WTC11 (cell line): ENCODE results near the gene CHRM1. TPM values are rescaled to one million over a fixed set of nuclear protein-coding genes. Genes with fewer than 3 reads are reported as not detected.

ENCODE experiments used
- ATAC-seq: fragments of 200-7000 bp; cut with Tn5 transposase; 2 replicates; pipeline ENCODE4 v1.10.0; 2021; ENCODE audit warnings: mild to moderate bottlenecking, moderate library complexity
- CTCF ChIA-PET: fragments of 300-600 bp; sonication (Branson Sonifier 250); formaldehyde crosslinking; loops from one replicate; lab custom pipeline; 2021; ENCODE audit warnings: antibody characterized with exemption; lab: Charles Lee
- POLR2A ChIA-PET: fragments of 350-600 bp; sonication (Branson Sonifier 250); formaldehyde crosslinking; loops from one replicate; lab custom pipeline; 2021; ENCODE audit warnings: antibody characterized with exemption; lab: Charles Lee
- DNase-seq: peaks from one replicate; pipeline ENCODE4 v3.0.0; 2021; ENCODE audit warnings: low spot score
- H3K27ac Mint-ChIP-seq: 2 replicates; pipeline ENCODE4 v1.8.0; 2021; ENCODE audit warnings: mixed read lengths
- H3K27me3 Mint-ChIP-seq: 2 replicates; pipeline ENCODE4 v1.8.0; 2021; ENCODE audit warnings: low read depth, mild to moderate bottlenecking, moderate library complexity, mixed read lengths
- H3K36me3 Mint-ChIP-seq: 2 replicates; pipeline ENCODE4 v1.8.0; 2021; ENCODE audit warnings: mixed read lengths
- H3K4me1 Mint-ChIP-seq: 2 replicates; pipeline ENCODE4 v1.8.0; 2022; ENCODE audit warnings: mixed read lengths
- H3K4me3 Mint-ChIP-seq: 2 replicates; pipeline ENCODE4 v1.8.0; 2021; ENCODE audit warnings: mild to moderate bottlenecking, moderate library complexity, mixed read lengths
- H3K9me3 Mint-ChIP-seq: 2 replicates; pipeline ENCODE4 v1.8.0; 2021; ENCODE audit warnings: mixed read lengths
- FOXK1 ChIP-seq: sonication (generic); formaldehyde crosslinking; IDR thresholded peaks from 2 replicates; pipeline ENCODE4 v1.8.0; 2022; ENCODE audit warnings: mild to moderate bottlenecking, moderate library complexity, missing genetic modification reagents
- GABPB1 ChIP-seq: sonication (generic); formaldehyde crosslinking; IDR thresholded peaks from 2 replicates; pipeline ENCODE4 v1.8.1; 2023; ENCODE audit warnings: mild to moderate bottlenecking, missing genetic modification reagents
- HMGA2 ChIP-seq: fragments of 250-450 bp; sonication (Bioruptor Pico); IDR thresholded peaks from 2 replicates; pipeline ENCODE4 v1.4.0; 2021; ENCODE audit warnings: mild to moderate bottlenecking, moderate library complexity
- NFYB ChIP-seq: sonication (generic); formaldehyde crosslinking; conservative IDR thresholded peaks from 2 replicates; pipeline ENCODE4 v1.8.0; 2022; ENCODE audit warnings: low read depth, missing genetic modification reagents
- NR1H2 ChIP-seq: sonication (generic); formaldehyde crosslinking; IDR thresholded peaks from 2 replicates; pipeline ENCODE4 v1.9.0; 2021; ENCODE audit warnings: mild to moderate bottlenecking, moderate library complexity, missing genetic modification reagents
- RORB ChIP-seq: fragments of 250-450 bp; sonication (Bioruptor Pico); IDR thresholded peaks from 2 replicates; pipeline ENCODE4 v1.9.0; 2021; ENCODE audit warnings: mild to moderate bottlenecking
- ZNF219 ChIP-seq: sonication (generic); formaldehyde crosslinking; IDR thresholded peaks from 2 replicates; pipeline ENCODE4 v1.8.0; 2023; ENCODE audit warnings: missing genetic modification reagents, mild to moderate bottlenecking, borderline replicate concordance
- ZNF416 ChIP-seq: fragments of 250-450 bp; sonication (Bioruptor Pico); IDR thresholded peaks from 2 replicates; pipeline ENCODE4 v1.9.0; 2021; ENCODE audit warnings: mild to moderate bottlenecking, inconsistent platforms
- total RNA-seq: library from RNA; stranded (reverse); gene quantifications from 3 replicates; pipeline ENCODE4 v1.2.3, GENCODE V29; 2021
- TF ChIP-seq, protein P1 (sequence below): sonication (generic); formaldehyde crosslinking; IDR thresholded peaks from 2 replicates; pipeline ENCODE4 v1.8.0; 2022; ENCODE audit warnings: mild to moderate bottlenecking, missing genetic modification reagents
- TF ChIP-seq, protein P2 (sequence below): sonication (generic); formaldehyde crosslinking; IDR thresholded peaks from 2 replicates; pipeline ENCODE4 v1.8.0; 2022; ENCODE audit warnings: mild to moderate bottlenecking, missing genetic modification reagents
- TF ChIP-seq, protein P3 (sequence below): sonication (generic); formaldehyde crosslinking; IDR thresholded peaks from 2 replicates; pipeline ENCODE4 v1.8.1; 2023; ENCODE audit warnings: mild to moderate bottlenecking, missing genetic modification reagents, moderate library complexity
- TF ChIP-seq, protein P4 (sequence below): sonication (generic); formaldehyde crosslinking; IDR thresholded peaks from 2 replicates; pipeline ENCODE4 v1.8.0; 2023; ENCODE audit warnings: mild to moderate bottlenecking, missing genetic modification reagents
- TF ChIP-seq, protein P5 (sequence below): sonication (generic); formaldehyde crosslinking; IDR thresholded peaks from 2 replicates; pipeline ENCODE4 v1.8.1; 2023; ENCODE audit warnings: mild to moderate bottlenecking, missing genetic modification reagents, moderate library complexity
- TF ChIP-seq, protein P6 (sequence below): sonication (generic); formaldehyde crosslinking; IDR thresholded peaks from 2 replicates; pipeline ENCODE4 v1.8.1; 2023; ENCODE audit warnings: mild to moderate bottlenecking, missing genetic modification reagents, borderline replicate concordance

CHRM1 gene
- total RNA-seq, 1 experiment from 2014 or later, result not detected

DNA sequence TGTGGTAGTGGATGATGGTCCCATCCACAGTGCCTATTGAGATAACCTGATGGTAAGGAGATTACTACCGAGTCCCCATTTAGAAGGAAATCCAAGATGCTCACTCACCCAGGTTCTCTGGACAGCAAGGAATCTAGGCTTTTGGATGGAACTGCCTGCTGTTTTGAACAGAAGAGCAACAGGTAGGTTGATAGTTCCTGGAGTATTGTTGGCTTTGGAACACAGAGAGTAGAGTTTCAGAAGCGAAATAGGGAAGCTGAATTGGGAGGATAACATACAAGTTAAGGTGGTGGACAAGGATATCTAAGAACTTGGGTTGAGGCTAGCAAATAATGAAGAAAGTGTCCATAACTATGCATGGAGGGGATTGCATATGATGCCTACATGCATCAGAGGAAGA is 36.0 kb upstream of the CHRM1 start:
- Mint-ChIP-seq H3K27me3 (no peaks in the 10 kb centered on the region; the same call in 1 of the 2 replicates), H3K9me3 (no peaks in the 10 kb centered on the region), H3K36me3 (no peaks in the 10 kb centered on the region), H3K27ac (no peak overlapping the region), H3K4me3 (no peak overlapping the region), H3K4me1 (peaks cover 8% of the 10 kb centered on the region)
- ATAC-seq (no peak), DNase-seq (no peak)
- POLR2A ChIA-PET, result no interaction called here
- CTCF ChIA-PET, result interaction anchor here (2.5 to 3.7 kb wide), 2 partner anchors 18 to 51 kb away, joined by 6 to 13 read pairs; no protein-coding TSS in a partner anchor
- TF ChIP-seq FOXK1 (CRISPR knock-in tag), result no peak
- TF ChIP-seq, protein P1, sequence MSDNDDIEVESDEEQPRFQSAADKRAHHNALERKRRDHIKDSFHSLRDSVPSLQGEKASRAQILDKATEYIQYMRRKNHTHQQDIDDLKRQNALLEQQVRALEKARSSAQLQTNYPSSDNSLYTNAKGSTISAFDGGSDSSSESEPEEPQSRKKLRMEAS (CRISPR knock-in tag), result no peak

DNA sequence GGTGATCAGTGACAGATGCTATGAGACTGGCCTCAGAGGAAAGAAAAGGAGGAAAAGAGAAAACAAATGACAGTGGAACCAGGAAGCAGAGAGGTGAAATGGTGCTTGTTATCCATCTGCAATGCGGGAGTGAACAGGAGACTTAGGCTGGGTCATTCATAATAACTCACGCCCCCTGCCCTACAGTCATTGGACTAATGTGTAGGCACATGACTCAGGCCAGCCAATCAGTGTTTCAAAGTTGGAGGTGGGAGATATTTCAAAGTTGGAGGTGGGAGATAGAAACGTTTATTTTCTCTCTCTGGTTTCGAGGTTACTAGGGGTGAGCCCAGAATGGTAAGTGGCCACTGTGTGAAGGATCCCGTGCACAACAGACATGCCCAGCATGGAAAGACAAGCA is 33.3 kb upstream of the CHRM1 start:
- DNase-seq (no peak), ATAC-seq (peak; percentile 47)
- no peaks in the 10 kb centered on the region for H3K36me3 Mint-ChIP-seq
- H3K27me3 Mint-ChIP-seq, result no peaks in the 10 kb centered on the region; the same call in 1 of the 2 replicates
- H3K9me3 Mint-ChIP-seq, result no peaks in the 10 kb centered on the region
- CTCF ChIA-PET, result no interaction called here
- TF ChIP-seq, protein P2, sequence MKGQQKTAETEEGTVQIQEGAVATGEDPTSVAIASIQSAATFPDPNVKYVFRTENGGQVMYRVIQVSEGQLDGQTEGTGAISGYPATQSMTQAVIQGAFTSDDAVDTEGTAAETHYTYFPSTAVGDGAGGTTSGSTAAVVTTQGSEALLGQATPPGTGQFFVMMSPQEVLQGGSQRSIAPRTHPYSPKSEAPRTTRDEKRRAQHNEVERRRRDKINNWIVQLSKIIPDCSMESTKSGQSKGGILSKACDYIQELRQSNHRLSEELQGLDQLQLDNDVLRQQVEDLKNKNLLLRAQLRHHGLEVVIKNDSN (CRISPR knock-in tag), result 0 out of 2 replicates have a peak, but pooled peaks have one; percentile 42
- 0 out of 2 replicates have a peak, but pooled peaks have one; percentile 12 for TF ChIP-seq NFYB
- TF ChIP-seq, protein P3, sequence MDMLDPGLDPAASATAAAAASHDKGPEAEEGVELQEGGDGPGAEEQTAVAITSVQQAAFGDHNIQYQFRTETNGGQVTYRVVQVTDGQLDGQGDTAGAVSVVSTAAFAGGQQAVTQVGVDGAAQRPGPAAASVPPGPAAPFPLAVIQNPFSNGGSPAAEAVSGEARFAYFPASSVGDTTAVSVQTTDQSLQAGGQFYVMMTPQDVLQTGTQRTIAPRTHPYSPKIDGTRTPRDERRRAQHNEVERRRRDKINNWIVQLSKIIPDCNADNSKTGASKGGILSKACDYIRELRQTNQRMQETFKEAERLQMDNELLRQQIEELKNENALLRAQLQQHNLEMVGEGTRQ (CRISPR knock-in tag), result peak; percentile 75
- no peak for TF ChIP-seq GABPB1 (CRISPR knock-in tag)
- TF ChIP-seq, protein P4, sequence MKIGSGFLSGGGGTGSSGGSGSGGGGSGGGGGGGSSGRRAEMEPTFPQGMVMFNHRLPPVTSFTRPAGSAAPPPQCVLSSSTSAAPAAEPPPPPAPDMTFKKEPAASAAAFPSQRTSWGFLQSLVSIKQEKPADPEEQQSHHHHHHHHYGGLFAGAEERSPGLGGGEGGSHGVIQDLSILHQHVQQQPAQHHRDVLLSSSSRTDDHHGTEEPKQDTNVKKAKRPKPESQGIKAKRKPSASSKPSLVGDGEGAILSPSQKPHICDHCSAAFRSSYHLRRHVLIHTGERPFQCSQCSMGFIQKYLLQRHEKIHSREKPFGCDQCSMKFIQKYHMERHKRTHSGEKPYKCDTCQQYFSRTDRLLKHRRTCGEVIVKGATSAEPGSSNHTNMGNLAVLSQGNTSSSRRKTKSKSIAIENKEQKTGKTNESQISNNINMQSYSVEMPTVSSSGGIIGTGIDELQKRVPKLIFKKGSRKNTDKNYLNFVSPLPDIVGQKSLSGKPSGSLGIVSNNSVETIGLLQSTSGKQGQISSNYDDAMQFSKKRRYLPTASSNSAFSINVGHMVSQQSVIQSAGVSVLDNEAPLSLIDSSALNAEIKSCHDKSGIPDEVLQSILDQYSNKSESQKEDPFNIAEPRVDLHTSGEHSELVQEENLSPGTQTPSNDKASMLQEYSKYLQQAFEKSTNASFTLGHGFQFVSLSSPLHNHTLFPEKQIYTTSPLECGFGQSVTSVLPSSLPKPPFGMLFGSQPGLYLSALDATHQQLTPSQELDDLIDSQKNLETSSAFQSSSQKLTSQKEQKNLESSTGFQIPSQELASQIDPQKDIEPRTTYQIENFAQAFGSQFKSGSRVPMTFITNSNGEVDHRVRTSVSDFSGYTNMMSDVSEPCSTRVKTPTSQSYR (CRISPR knock-in tag), result no peak
- TF ChIP-seq RORB (CRISPR knock-in tag), result no peak
- TF ChIP-seq, all 79 proteins: peak for 3
- Mint-ChIP-seq H3K4me1 (peaks cover 8% of the 10 kb centered on the region), H3K27ac (no peak overlapping the region), H3K4me3 (no peak overlapping the region)
- POLR2A ChIA-PET, result no interaction called here

DNA sequence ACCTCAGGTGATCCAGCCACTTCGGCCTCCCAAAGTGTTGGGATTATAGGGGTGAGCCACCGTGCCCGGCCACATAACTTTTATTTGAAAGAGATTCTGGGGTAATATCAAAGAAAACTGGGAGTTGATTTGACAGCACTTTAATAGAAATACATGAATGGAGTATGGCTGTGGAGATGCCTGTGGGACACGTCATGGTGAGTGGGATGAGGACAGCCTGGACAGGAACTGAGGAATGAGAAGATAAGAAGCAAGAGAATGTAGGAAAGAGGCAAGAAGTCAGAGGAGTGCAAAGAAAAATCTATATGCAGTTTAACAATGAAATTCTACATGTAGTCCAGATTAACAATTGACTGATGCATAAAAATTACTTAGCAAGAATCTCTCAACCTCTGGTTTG is 32.6 kb upstream of the CHRM1 start:
- no peak for ATAC-seq

More for the DNA sequence above, 32.6 kb upstream of the CHRM1 start:
- TF ChIP-seq, protein P5, sequence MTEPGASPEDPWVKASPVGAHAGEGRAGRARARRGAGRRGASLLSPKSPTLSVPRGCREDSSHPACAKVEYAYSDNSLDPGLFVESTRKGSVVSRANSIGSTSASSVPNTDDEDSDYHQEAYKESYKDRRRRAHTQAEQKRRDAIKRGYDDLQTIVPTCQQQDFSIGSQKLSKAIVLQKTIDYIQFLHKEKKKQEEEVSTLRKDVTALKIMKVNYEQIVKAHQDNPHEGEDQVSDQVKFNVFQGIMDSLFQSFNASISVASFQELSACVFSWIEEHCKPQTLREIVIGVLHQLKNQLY (CRISPR knock-in tag), result no peak
- no peak for TF ChIP-seq ZNF416 (CRISPR knock-in tag)
- TF ChIP-seq, protein P6, sequence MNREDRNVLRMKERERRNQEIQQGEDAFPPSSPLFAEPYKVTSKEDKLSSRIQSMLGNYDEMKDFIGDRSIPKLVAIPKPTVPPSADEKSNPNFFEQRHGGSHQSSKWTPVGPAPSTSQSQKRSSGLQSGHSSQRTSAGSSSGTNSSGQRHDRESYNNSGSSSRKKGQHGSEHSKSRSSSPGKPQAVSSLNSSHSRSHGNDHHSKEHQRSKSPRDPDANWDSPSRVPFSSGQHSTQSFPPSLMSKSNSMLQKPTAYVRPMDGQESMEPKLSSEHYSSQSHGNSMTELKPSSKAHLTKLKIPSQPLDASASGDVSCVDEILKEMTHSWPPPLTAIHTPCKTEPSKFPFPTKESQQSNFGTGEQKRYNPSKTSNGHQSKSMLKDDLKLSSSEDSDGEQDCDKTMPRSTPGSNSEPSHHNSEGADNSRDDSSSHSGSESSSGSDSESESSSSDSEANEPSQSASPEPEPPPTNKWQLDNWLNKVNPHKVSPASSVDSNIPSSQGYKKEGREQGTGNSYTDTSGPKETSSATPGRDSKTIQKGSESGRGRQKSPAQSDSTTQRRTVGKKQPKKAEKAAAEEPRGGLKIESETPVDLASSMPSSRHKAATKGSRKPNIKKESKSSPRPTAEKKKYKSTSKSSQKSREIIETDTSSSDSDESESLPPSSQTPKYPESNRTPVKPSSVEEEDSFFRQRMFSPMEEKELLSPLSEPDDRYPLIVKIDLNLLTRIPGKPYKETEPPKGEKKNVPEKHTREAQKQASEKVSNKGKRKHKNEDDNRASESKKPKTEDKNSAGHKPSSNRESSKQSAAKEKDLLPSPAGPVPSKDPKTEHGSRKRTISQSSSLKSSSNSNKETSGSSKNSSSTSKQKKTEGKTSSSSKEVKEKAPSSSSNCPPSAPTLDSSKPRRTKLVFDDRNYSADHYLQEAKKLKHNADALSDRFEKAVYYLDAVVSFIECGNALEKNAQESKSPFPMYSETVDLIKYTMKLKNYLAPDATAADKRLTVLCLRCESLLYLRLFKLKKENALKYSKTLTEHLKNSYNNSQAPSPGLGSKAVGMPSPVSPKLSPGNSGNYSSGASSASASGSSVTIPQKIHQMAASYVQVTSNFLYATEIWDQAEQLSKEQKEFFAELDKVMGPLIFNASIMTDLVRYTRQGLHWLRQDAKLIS (CRISPR knock-in tag), result no peak
- no peak for TF ChIP-seq ZNF219
- TF ChIP-seq NR1H2 (CRISPR knock-in tag), result no peak
- TF ChIP-seq FOXK1 (CRISPR knock-in tag), result no peak
- TF ChIP-seq HMGA2 (CRISPR knock-in tag), result no peak
- TF ChIP-seq, all 79 proteins: peak for 0
- peaks cover 2% of the 10 kb centered on the region; the same call in 1 of the 2 replicates for H3K27me3 Mint-ChIP-seq
- no peak overlapping the region for H3K27ac Mint-ChIP-seq
- H3K36me3 Mint-ChIP-seq, result no peaks in the 10 kb centered on the region
- H3K9me3 Mint-ChIP-seq, result no peaks in the 10 kb centered on the region
- ChIA-PET CTCF (no interaction called here), POLR2A (no interaction called here)
- DNase-seq, result no peak
- H3K4me3 Mint-ChIP-seq, result no peak overlapping the region
- H3K4me1 Mint-ChIP-seq, result peaks cover 8% of the 10 kb centered on the region
